Fibroblast of lung (primary cell): ENCODE data around the gene MCF2L.

Source experiments
- CTCF ChIP-seq, 2 donors: IDR thresholded peaks in 1 of 2; conservative IDR thresholded peaks in 1 of 2; 1 replicate in 1 of 2; 2 replicates in 1 of 2; pipeline ENCODE4 v1.5.1; 2011 to 2012; ENCODE audit warnings: low read length in 2 of 2, control low read depth in 1 of 2, inconsistent platforms in 1 of 2, low read depth in 1 of 2, mild to moderate bottlenecking in 1 of 2
- EZH2 ChIP-seq: IDR thresholded peaks from 2 replicates; pipeline ENCODE4 v1.5.1; 2012; ENCODE audit warnings: low read length, control low read depth, mild to moderate bottlenecking; ENCODE audit errors: missing control alignments

GRCh38 chr13:113043931-113044330 lies 74.9 kb downstream of the MCF2L start:
- TF ChIP-seq EZH2: no peak
- no peak for TF ChIP-seq CTCF (conservative IDR thresholded peaks at IDR 0.05 in 1 of 2, IDR thresholded peaks at IDR 0.05 in 1 of 2; ENCODE audit: low read depth in 1 of 2, low read length in 2 of 2)
